Activated CD4-positive, alpha-beta T cell treated with anti-CD3 and anti-CD28 coated beads, Interleukin-2, amount 50 U/mL, for 48 hours (primary cell): ENCODE measurements around the gene KDM4B.

ENCODE experiments used
- DNase-seq, 2 experiments: peaks; one replicate each; pipeline ENCODE4 v3.0.0-alpha.2; 2020

The KDM4B gene

GRCh38 chr19:5016781-5017180 is 47.9 kb downstream of the KDM4B start:
- DNase-seq = no peak

- no peak for DNase-seq
Observed at GRCh38 chr19:5017235-5017634, 48.3 kb downstream of the KDM4B start.

- DNase-seq = no peak
Observed at GRCh38 chr19:5018224-5019015, 49.5 kb downstream of the KDM4B start.

GRCh38 chr19:5020368-5020767 is 51.5 kb downstream of the KDM4B start:
- DNase-seq = no peak

- DNase-seq = no peak
Observed at GRCh38 chr19:5021046-5021445, 52.1 kb downstream of the KDM4B start.

- no peak for DNase-seq
Observed at GRCh38 chr19:5022066-5022860, 53.4 kb downstream of the KDM4B start.

- no peak for DNase-seq
Observed at GRCh38 chr19:5023128-5023571, 54.2 kb downstream of the KDM4B start.

- DNase-seq = no peak
Observed at GRCh38 chr19:5024282-5024681, 55.4 kb downstream of the KDM4B start.

GRCh38 chr19:5025027-5025426 is 56.1 kb downstream of the KDM4B start:
- no peak for DNase-seq

GRCh38 chr19:5026706-5027273 is 57.9 kb downstream of the KDM4B start:
- DNase-seq = no peak

- DNase-seq = no peak
Observed at GRCh38 chr19:5028229-5028886, 59.4 kb downstream of the KDM4B start.

GRCh38 chr19:5029596-5029995 is 60.7 kb downstream of the KDM4B start:
- peak; percentile 70 to 74 for DNase-seq

GRCh38 chr19:5030136-5030820 is 61.4 kb downstream of the KDM4B start:
- DNase-seq = no peak

- DNase-seq = no peak
Observed at GRCh38 chr19:5030822-5031221, 61.9 kb downstream of the KDM4B start.

GRCh38 chr19:5031231-5032100 is 62.6 kb downstream of the KDM4B start:
- peak; percentile 87 to 90 for DNase-seq

GRCh38 chr19:5032101-5032967 is 63.4 kb downstream of the KDM4B start:
- no peak for DNase-seq

- DNase-seq = no peak
Observed at GRCh38 chr19:5035105-5035761, 66.3 kb downstream of the KDM4B start.

GRCh38 chr19:5035793-5036697 is 67.1 kb downstream of the KDM4B start:
- DNase-seq = no peak
